Measurements from ENCODE around the gene PRC1.

GRCh38 chr15:91021516-91022074 lies 27.3 kb upstream of the PRC1 start:
- no peak for TF ChIP-seq CTCF (conservative IDR thresholded peaks at IDR 0.05)
- no peak for TF ChIP-seq ZFX (IDR thresholded peaks at IDR 0.05)

Measured in C4-2B (cell line).